A549 (cell line): ENCODE results near the gene CPE. TPM values are rescaled to one million over a fixed set of nuclear protein-coding genes. Genes with fewer than 3 reads are reported as not detected.

Experiments used
- ATAC-seq, 2 experiments: fragments of 200-7000 bp in 1 of 2; fragments of >200 bp in 1 of 2; cut with Nextera tagmentation in 1 of 2; cut with Tn5 transposase in 1 of 2; 3 replicates each; pipeline versions ENCODE4 v1.8.0 to v1.9.1; 2018 to 2020; ENCODE audit warnings: mild to moderate bottlenecking in 1 of 2, moderate library complexity in 1 of 2
- CTCF ChIA-PET: fragments of 300-600 bp; sonication (Branson Sonifier 250); formaldehyde crosslinking; extraction: SDS; loops from one replicate; lab custom pipeline; 2021; ENCODE audit warnings: antibody characterized with exemption, inconsistent platforms; lab: Yijun Ruan, JAX
- POLR2A ChIA-PET: fragments of 350-600 bp; formaldehyde crosslinking; extraction: SDS; loops from one replicate; lab custom pipeline; 2021; ENCODE audit warnings: antibody characterized with exemption, inconsistent platforms; lab: Yijun Ruan, JAX
- DNase-seq, 2 experiments: peaks; one replicate each; pipeline versions ENCODE4 v3.0.0 to v3.0.0-alpha.2; 2011 to 2016; ENCODE audit warnings: low read depth in 1 of 2, low spot score in 1 of 2
- FAIRE-seq: peaks from 2 replicates; lab custom pipeline; 2011; peaks lifted over from hg19 to GRCh38; lab: Jason Lieb, UNC
- H3K27ac ChIP-seq, 2 experiments: fragments of >200 bp; sonication (Bioruptor Twin); formaldehyde crosslinking; 3 replicates each; pipeline ENCODE4 v1.5.1; 2016 to 2017
- H3K4me1 ChIP-seq: fragments of >200 bp; sonication (Bioruptor Twin); formaldehyde crosslinking; 3 replicates; pipeline ENCODE4 v1.6.1; 2016
- H3K4me2 ChIP-seq: fragments of >200 bp; sonication (Bioruptor Twin); formaldehyde crosslinking; 3 replicates; pipeline ENCODE4 v1.6.1; 2016
- H3K4me3 ChIP-seq: fragments of >200 bp; sonication (Bioruptor Twin); formaldehyde crosslinking; 3 replicates; pipeline ENCODE4 v1.5.1; 2016
- H3K9me3 ChIP-seq: fragments of >200 bp; sonication (Bioruptor Twin); formaldehyde crosslinking; 3 replicates; pipeline ENCODE4 v1.6.1; 2016
- ATOH8 ChIP-seq: fragments of 250-450 bp; sonication (Bioruptor Pico); IDR thresholded peaks from 2 replicates; pipeline ENCODE4 v1.5.0; 2020; ENCODE audit warnings: low read depth, mild to moderate bottlenecking, moderate library complexity
- BHLHE40 ChIP-seq: IDR thresholded peaks from 2 replicates; pipeline ENCODE4 v1.6.1; 2012; ENCODE audit warnings: low read depth, low read length, inconsistent platforms
- CBX2 ChIP-seq: fragments of 200-600 bp; sonication (generic); IDR thresholded peaks from 2 replicates; pipeline ENCODE4 v1.6.1; 2016; ENCODE audit warnings: low read depth, mild to moderate bottlenecking, borderline replicate concordance
- EHMT2 ChIP-seq: fragments of 200-600 bp; sonication (generic); IDR thresholded peaks from 2 replicates; pipeline ENCODE4 v1.6.1; 2016; ENCODE audit warnings: antibody characterized with exemption, low read depth, mild to moderate bottlenecking, moderate library complexity
- ELK1 ChIP-seq: fragments of 150-350 bp; IDR thresholded peaks from 2 replicates; pipeline ENCODE4 v1.6.1; 2014; ENCODE audit warnings: low read depth, mild to moderate bottlenecking, low read length
- EP300 ChIP-seq, 2 experiments: fragments of >200 bp; sonication (Bioruptor Twin); formaldehyde crosslinking; IDR thresholded peaks; 2 replicates in 1 of 2; 3 replicates in 1 of 2; pipeline ENCODE4 v1.6.1; 2016 to 2017
- FOSB ChIP-seq: fragments of 250-450 bp; sonication (Bioruptor Pico); IDR thresholded peaks from 2 replicates; pipeline ENCODE4 v1.5.0; 2020; ENCODE audit warnings: mild to moderate bottlenecking, moderate library complexity
- FOSL2 ChIP-seq, 2 experiments: fragments of 450-650 bp in 1 of 2; fragments of >200 bp in 1 of 2; sonication (Bioruptor Twin) in 1 of 2; formaldehyde crosslinking; IDR thresholded peaks; 2 replicates each; pipeline versions ENCODE4 v1.5.0 to v1.6.1; 2016 to 2020; ENCODE audit warnings: mild to moderate bottlenecking in 1 of 2, moderate library complexity in 1 of 2
- HDAC2 ChIP-seq: fragments of 200-600 bp; sonication (generic); IDR thresholded peaks from 2 replicates; pipeline ENCODE4 v1.6.1; 2016
- HES2 ChIP-seq: fragments of >200 bp; sonication (Bioruptor Twin); formaldehyde crosslinking; IDR thresholded peaks from 2 replicates; pipeline ENCODE4 v1.6.1; 2016
- HEYL ChIP-seq: fragments of 250-450 bp; sonication (Bioruptor Pico); IDR thresholded peaks from 2 replicates; pipeline ENCODE4 v1.8.0; 2021; ENCODE audit warnings: mild to moderate bottlenecking, moderate library complexity
- HOXB13 ChIP-seq: fragments of 250-450 bp; sonication (Bioruptor Pico); IDR thresholded peaks from 2 replicates; pipeline ENCODE4 v1.5.0; 2020; ENCODE audit warnings: low read depth, mild to moderate bottlenecking, moderate library complexity
- JUN ChIP-seq, 2 experiments: fragments of >200 bp; sonication (Bioruptor Twin); formaldehyde crosslinking; IDR thresholded peaks; 2 replicates in 1 of 2; 3 replicates in 1 of 2; pipeline ENCODE4 v1.6.1; 2016 to 2017
- JUNB ChIP-seq: fragments of >200 bp; sonication (Bioruptor Twin); formaldehyde crosslinking; IDR thresholded peaks from 2 replicates; pipeline ENCODE4 v1.6.1; 2016
- KDM5A ChIP-seq: fragments of 200-600 bp; sonication (generic); IDR thresholded peaks from 2 replicates; pipeline ENCODE4 v1.6.1; 2016; ENCODE audit warnings: antibody characterized with exemption, mild to moderate bottlenecking
- MAZ ChIP-seq: fragments of 150-350 bp; IDR thresholded peaks from 2 replicates; pipeline ENCODE4 v1.6.1; 2014; ENCODE audit warnings: antibody characterized with exemption, low read depth, low read length, borderline replicate concordance
- MYC ChIP-seq: IDR thresholded peaks from 2 replicates; pipeline ENCODE4 v1.6.1; 2012; ENCODE audit warnings: mild to moderate bottlenecking, inconsistent platforms, low read length, improper control_type of control experiment, borderline replicate concordance
- NPAS2 ChIP-seq: fragments of 250-450 bp; sonication (Bioruptor Pico); IDR thresholded peaks from 2 replicates; pipeline ENCODE4 v1.8.0; 2022; ENCODE audit warnings: mild to moderate bottlenecking, moderate library complexity, borderline replicate concordance
- POLR2A ChIP-seq: IDR thresholded peaks from 2 replicates; pipeline ENCODE4 v1.6.1; 2012; ENCODE audit warnings: mild to moderate bottlenecking, low read length
- REST ChIP-seq: fragments of 200-600 bp; sonication (generic); IDR thresholded peaks from 2 replicates; pipeline ENCODE4 v1.6.1; 2016; ENCODE audit warnings: antibody characterized with exemption, mild to moderate bottlenecking, moderate library complexity
- RNF2 ChIP-seq: fragments of 200-600 bp; sonication (generic); IDR thresholded peaks from 2 replicates; pipeline ENCODE4 v1.6.1; 2016; ENCODE audit warnings: low read depth, mild to moderate bottlenecking, antibody characterized with exemption, moderate library complexity, borderline replicate concordance
- TP53 ChIP-seq: fragments of 250-450 bp; sonication (Bioruptor Pico); IDR thresholded peaks from 2 replicates; pipeline ENCODE4 v1.5.0; 2021; ENCODE audit warnings: mild to moderate bottlenecking, moderate library complexity
- ZC3H11A ChIP-seq: fragments of 450-650 bp; IDR thresholded peaks from 2 replicates; pipeline ENCODE4 v1.6.1; 2014; ENCODE audit warnings: antibody characterized with exemption, mild to moderate bottlenecking
- WGBS: methylation state at CpG from one replicate; pipeline ENCODE4 v1.1.6; 2017; ENCODE audit errors: missing lambda C conversion rate; 5-methylcytosine and 5-hydroxymethylcytosine counted together
- polyA plus RNA-seq, 4 experiments: library from polyadenylated mRNA; depleted of rRNA in 3 of 4; stranded (reverse); fragments of >200 nt; fragmentation: RNase III in 1 of 4; extraction: RNeasy Plus Mini Kit Qiagen cat#74134 plus additional on column Dnase treatment in 1 of 4; gene quantifications; 2 replicates in 3 of 4; 3 replicates in 1 of 4; pipeline ENCODE4 v1.2.3, GENCODE V29; 2011 to 2017

CPE gene
- polyA plus RNA-seq, 2 of the 4 experiments (the other 2 are of a cell fraction): 1.6 to 1.9 TPM

GRCh38 chr4:165515201-165515600, 136.4 kb downstream of the CPE start:
- WGBS: 50% methylated on average over 2 of the region's 2 CpGs
- FAIRE-seq (no peak), ATAC-seq (no peak), DNase-seq (no peak)
- H3K4me3 ChIP-seq: no peak overlapping the region
- no peaks in the 10 kb centered on the region for H3K9me3 ChIP-seq
- ChIA-PET CTCF (interaction anchor here (1.7 kb wide), 1 partner anchor 10 kb away, joined by 5 read pairs; no protein-coding TSS in a partner anchor), POLR2A (no interaction called here)
- H3K4me2 ChIP-seq: no peak overlapping the region
- no peak overlapping the region for H3K27ac ChIP-seq
- H3K4me1 ChIP-seq: no peaks in the 10 kb centered on the region
- no peak for TF ChIP-seq REST
- TF ChIP-seq, all 56 proteins: peak for 0

GRCh38 chr4:165516281-165516833, 137.5 kb downstream of the CPE start:
- ChIA-PET CTCF (interaction anchor here (1.7 kb wide), 1 partner anchor 12 kb away, joined by 5 read pairs; no protein-coding TSS in a partner anchor), POLR2A (no interaction called here)
- ATAC-seq (no peak), DNase-seq (no peak), FAIRE-seq (no peak)
- Histone ChIP-seq H3K27ac (no peak overlapping the region), H3K4me3 (no peak overlapping the region), H3K4me1 (no peaks in the 10 kb centered on the region), H3K9me3 (no peaks in the 10 kb centered on the region), H3K4me2 (no peak overlapping the region)
- TF ChIP-seq JUN (IDR thresholded peaks at IDR 0.05) (no peak), EP300 (IDR thresholded peaks at IDR 0.05) (no peak), EHMT2 (no peak), NPAS2 (no peak), MAZ (no peak)
- 29% methylated on average over 6 of the region's 6 CpGs for WGBS

- 82% methylated on average over 1 of the region's 1 CpG for WGBS
- DNase-seq (no peak), ATAC-seq (no peak), FAIRE-seq (no peak)
- CTCF ChIA-PET: interaction anchor here (1.3 kb wide), 1 partner anchor 23 kb away, joined by 5 read pairs; no protein-coding TSS in a partner anchor
- no peak overlapping the region for H3K27ac ChIP-seq
- POLR2A ChIA-PET: no interaction called here
- no peaks in the 10 kb centered on the region for H3K4me1 ChIP-seq
- no peaks in the 10 kb centered on the region for H3K9me3 ChIP-seq
- no peak overlapping the region for H3K4me3 ChIP-seq
- no peak overlapping the region for H3K4me2 ChIP-seq
- TF ChIP-seq CBX2 (no peak), FOSB (CRISPR knock-in tag) (no peak), TP53 (CRISPR knock-in tag) (no peak), HES2 (no peak), POLR2A (no peak), EHMT2 (no peak), ZC3H11A (no peak), ELK1 (no peak), KDM5A (no peak), FOSL2 (IDR thresholded peaks at IDR 0.05) (no peak), FOSL2 (CRISPR knock-in tag; IDR thresholded peaks at IDR 0.05) (no peak), RNF2 (no peak), BHLHE40 (no peak), HOXB13 (CRISPR knock-in tag) (no peak), HEYL (CRISPR knock-in tag) (no peak), JUNB (no peak), MYC (no peak), HDAC2 (no peak), NPAS2 (no peak), ATOH8 (no peak), REST (no peak)
Observed at GRCh38 chr4:165517216-165517615, 138.4 kb downstream of the CPE start.
